CD4-positive, alpha-beta T cell treated with Interferon alpha-2 for 1 hour (primary cell): ENCODE data around the gene MTCL3.
A peak's percentile ranks its signal among the peaks of the same experiment; 100 is the strongest.
"Not testable (repeated sequence)": the region's sequence is repeated elsewhere in the genome, so short reads cannot be mapped to it uniquely, and the experiment has no call there.

Experiments
- DNase-seq, 2 donors: peaks; one replicate each; pipeline ENCODE4 v3.0.0-alpha.2; 2020 to 2022

Gene MTCL3

DNA sequence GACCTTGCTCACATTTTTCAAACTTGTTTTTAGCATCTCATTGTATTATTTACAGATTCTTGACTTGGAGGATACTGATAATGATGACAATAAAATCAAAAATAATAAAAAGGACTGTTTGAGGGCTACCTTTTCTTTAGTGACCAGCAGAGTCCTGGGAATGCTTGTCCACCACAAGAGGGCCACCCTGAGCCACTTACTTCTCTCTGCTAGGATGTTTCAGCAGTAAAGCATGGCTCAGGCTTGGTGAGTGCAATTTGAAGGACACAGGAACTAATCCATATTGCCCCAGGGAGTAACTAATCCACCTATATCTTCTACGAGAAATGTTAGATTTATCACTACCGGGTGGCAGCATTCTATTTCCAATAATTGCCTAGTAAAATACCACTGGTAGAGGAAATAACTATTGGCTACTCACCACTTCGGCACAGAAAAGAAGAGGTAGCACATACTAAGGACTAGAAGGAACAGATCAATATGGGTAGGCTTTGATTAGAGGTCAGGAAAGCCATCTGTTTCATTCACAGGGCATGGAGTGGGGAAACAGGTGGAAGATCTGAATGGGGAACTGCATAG is 54.2 kb downstream of the MTCL3 start:
- DNase-seq = peak; percentile 49 to 62

DNA sequence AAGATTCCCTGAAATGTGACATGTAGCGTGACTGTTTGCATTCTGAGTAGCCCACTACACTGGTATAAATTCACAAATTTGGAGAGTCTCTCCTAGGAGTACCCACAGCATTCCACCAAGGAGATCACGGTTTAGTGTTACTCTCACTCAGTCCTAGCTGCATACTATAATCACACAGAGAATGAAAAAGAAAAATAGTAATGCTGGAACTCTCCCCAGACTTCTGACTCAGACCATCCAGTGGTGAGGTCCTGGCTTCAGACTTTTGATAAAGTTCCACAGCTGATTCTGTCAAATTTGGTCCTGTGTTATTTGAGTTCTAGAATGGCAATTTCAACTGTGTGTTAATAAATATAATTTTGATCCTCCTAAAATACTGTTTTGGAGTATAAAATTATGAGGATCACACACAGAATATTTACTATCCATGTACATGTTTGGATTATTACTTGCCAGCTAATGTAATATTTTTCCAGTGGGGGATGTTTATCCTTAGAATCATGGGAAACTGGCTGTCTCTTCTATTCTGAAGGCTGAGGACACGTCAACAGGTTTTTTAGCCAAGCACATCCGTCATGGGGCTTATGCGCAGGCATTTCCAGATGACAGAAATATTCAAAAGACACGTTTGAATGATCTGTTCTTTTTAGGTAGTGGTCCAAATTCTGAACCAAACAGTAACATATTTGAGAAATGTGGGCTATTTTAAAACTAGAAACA is 54.8 kb downstream of the MTCL3 start:
- DNase-seq = no peak

DNA sequence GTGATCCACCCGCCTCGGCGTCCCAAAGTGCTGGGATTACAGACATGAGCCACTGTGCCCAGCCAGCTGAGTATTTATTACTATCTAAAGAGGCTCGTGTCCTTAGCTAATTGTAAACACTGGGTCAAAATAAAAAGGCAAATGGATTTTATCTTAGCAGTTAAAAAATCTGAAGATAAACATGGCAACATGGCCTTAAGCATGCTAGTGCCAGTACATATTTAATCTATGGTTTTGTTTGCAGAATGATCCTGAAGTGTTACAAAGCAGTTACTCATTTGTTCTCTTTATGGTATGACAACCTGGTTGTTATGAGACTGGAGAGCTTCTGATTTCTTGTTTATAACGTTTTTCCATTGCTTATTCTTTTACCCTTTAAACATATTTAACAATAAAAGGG is 56.1 kb downstream of the MTCL3 start:
- no peak for DNase-seq

DNA sequence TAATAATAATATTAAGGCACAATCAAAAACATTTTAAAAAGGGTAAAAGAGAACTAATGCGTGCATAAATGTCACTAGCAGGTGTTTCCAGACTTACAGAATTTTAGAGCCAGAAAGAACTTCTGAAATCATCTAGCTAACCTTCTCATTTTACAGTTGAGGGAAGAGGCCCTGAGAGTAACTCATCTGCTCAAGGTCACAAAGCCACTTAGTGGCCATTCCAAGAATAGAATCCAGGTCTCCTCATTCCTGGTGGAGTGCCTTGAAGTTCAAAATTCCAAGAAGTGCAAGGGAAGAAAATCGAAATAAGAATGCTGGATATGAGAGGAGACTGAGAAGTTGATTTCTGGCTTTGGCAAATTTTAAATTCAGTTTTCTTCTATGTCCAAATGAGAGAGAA is 56.8 kb downstream of the MTCL3 start:
- no peak for DNase-seq

DNA sequence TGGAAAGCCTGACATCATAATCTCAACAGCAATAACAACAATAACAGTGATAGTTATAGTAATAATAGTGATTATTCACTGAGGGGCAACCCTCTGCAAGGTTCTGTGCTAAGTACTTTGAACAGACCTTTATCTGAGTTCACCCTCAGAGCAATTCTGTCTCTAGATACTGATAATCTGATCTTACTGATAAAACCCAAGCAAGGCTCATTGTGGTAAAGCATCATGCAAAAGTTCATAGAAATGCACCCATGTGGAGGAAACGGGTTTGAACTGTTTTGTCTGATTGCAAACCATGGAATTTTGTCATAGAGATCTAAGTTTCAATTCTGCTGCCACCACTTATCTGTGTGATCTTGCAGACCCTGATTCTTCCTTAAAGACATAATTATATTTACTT is 58.7 kb downstream of the MTCL3 start:
- DNase-seq = no peak

DNA sequence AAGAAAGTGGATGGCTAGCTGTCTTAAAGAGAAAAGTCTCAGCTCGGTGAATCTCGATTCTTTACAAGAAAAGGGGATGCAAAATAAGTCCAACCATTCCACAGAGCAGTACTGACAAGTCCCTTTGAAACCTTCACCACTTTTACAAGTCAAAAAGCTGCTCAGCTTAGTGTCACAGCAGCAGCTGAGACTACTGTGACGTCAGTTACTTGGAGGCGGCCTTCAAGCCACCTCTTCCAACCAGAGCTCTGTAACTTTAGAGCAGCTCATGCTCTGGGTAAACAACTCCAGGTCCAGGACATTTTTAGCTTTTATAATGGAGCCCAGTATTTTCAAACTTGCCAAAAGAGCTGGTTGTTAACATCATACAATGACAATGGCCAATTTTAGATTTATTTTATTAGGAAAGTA is 59.9 kb downstream of the MTCL3 start, which contains the start of gene KIAA0408:
KIAA0408 (minus strand) TSS at position 159 of the 411 bp plus-strand sequence. CDS start 5,408 bp downstream, outside the sequence.
- DNase-seq = no peak

DNA sequence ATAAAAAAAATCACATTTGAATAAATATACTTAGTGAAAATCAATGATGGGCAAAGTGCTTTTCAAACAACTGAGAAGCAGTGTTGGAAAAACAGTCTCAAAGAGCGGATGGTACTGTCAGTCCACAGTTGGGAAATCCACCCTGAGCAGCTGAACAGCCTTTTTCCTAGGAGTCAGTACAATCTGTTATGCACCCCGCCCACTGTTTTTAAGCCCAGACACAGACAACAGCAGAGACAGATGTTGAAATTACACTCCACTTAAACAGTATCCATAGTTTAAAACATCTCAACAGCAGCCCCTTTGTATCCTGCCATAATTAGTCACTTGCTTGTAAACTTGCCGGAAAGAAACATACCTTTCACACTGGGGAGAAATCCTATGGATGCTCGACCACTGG is 60.3 kb downstream of the MTCL3 start:
- no peak for DNase-seq

DNA sequence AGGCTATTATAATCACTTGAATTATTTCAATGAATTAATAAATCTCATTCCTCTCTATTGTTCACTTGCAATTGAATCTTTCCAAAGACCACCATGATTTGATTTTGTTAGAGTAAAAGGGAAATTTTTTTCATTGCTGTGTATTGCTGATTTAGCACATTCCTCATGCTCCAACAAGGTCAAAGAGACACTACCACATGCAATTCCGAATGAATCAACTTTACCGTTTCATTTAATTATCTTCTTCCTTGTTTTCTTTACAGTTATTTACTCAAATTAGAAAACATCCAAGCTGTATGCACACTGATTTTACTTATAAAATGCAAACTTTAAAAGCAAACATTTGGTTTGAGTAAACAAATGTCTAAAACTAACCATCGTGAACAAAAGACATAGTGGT is 60.9 kb downstream of the MTCL3 start:
- DNase-seq = no peak

DNA sequence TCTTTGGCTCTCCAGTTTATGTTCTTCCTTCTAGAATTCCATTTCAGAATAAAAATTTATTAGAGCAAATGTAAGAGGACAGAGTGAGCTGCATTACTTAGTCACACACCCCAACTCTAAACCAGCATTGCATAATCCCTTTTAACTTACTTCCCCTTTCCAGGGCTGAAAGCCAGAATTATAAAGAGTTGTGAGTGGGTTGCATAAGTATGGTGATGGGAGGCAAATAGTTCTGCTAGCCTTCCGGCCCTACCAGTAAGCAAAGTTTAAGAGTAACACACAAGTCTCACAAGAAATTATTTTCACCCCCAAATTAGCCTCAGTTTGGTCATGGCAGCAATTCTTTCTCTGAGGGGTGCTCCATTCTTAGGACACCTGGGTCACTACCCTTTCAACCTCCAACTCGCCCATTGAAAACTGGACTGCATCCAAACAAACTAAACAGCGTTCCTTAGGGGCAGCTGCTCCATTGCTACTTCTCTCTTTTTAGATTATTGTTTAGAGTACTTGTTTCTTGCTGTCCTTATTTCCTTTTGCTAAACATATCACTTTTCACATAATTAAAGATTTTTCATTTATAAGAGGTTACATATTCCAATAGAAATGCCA is 61.6 kb downstream of the MTCL3 start:
- DNase-seq = peak; percentile 7 to 10

DNA sequence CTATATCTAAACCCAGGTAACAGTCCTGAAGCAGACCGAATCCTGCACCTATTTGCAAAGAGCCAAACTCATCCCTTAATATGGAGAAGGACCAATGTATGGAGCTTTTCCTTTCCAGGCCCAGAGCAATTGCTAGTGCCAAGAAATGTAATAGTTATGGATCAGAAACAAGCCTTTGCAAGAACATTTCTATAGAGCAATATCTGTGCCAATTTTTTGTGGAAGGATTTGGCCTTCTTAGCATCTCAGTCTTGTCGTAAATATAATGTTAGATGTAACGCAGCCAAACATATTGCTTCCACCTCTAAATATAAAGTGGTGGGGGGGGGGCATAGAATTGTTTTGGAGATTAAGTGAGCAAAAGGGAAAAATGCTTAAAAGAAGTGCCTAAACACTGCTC is 62.7 kb downstream of the MTCL3 start:
- DNase-seq = no peak

DNA sequence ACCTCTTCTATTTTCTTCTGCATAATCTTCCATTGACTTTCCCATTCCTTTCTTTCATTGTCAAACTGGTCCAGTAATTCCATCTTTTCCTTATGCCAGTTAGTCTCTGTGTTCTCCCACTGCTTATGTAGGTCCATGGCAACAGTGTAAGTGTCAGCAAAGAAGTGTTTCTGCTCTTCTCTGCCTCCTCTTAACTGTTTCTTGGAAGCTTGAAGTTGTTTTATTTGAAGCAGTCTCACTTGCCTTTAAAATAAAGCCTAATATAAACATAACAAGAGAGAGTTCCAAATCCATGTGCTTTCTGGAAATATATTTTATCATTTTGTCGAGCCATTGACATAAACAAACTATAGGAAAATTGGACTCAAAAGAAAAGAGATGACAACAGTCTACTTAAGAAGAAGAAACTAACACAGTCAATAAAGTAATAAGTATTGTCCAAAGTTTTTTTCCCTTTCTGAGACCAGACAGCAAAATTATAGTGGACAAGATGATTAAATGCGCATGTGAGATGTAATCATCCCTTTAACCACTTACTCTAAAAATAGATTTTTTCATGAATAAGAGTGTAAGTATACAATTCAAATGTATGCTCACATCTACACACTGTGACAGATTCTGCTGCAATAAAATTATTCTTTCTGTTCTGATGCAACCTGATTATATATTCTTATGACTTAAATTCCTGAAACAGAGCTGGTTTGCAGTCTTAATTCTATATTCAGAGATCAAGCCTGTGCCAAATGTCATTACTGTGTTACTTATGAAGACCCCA is 65.1 kb downstream of the MTCL3 start:
- DNase-seq = no peak

DNA sequence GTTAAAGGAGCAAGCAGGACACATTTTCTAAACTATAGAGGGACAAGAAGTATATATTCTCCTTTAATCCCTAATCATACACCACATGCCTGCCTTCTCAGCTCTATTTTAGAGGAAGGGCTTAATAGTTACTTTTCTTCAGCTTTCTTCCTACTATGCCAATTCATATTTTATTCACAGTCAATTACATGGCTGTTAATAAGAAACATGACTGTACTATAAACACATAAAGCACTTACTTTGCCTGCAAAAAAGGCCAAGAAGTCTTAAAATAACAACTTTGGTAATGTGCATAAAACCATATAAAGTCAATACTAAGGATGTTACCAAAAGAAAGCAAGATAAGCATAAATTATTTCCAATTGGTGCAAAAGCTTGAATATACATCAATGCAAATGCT is 66.3 kb downstream of the MTCL3 start:
- no peak for DNase-seq

DNA sequence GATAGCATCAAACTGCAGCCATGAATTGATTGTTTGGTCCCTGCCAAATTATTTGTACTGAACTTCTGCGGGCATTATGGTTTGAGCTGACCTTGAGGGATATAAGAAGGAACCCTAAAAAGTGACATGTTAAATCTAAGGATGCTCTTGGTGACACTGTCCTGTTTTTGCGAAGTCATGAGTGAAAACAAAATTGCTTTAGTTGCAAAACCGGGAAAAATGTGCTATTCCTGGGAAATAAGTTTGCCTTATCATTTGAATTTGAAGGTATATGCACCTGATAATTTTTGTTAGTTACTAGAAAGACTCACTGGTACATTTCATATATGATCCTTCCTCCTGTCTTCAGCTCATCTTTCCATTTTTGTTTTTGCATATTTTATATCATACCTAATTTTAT is 67.7 kb downstream of the MTCL3 start:
- DNase-seq = no peak

DNA sequence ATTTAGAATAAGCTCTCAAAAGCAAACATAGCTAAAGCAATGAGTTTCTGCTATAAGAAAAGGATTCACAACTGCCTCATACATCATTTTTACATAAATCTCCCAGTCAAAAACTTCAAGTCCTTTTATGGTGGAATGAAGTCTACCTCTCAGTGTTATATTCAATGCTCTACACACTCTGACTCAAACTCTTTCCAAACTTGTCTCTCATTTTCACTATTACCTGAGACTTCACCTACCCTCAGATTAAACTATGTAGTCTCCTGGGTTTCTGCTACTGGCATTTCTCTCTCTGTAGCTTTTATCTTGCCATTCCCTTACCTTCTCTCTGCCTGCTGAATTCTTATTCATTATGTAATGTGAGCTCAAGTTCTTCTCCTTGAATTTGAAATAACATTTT is 71.4 kb downstream of the MTCL3 start:
- DNase-seq = no peak

DNA sequence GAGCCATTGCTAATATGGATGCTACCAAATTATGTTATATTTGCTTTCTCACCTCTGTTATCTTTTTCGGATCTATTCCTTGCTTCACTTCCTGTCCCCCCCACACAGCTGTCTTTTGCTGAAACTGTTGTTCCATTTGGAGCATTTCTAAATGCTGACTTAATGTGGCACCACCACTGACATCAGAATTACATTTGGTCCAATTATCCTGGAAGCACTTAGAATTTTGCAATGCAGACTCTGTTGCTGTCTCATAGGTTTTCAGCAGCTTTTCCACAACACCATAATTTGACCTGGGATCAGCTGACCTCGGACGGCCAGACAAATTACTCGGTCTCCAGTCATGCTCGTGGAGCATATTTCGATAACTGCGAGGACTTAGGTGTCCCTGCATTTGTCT is 72.8 kb downstream of the MTCL3 start:
- DNase-seq = no peak

DNA sequence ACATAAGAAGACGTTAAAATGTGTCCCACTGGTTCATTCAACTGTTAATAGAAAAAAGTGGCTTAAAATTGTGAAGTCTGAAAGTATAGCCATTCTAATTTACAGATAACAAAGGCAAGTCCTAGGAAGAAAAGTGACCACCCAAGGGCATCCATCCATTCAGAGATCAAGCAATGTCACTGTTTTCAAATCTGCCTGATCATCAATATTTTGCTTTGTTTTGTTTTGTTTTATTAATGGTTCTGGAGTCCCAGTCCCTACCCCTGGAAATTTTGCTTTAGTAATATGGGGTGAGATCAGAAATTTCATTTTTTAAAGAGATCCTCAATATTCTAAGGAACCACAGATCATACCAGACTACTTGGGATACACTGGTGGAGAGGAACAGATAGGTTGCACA is 77.3 kb downstream of the MTCL3 start:
- DNase-seq = no peak

DNA sequence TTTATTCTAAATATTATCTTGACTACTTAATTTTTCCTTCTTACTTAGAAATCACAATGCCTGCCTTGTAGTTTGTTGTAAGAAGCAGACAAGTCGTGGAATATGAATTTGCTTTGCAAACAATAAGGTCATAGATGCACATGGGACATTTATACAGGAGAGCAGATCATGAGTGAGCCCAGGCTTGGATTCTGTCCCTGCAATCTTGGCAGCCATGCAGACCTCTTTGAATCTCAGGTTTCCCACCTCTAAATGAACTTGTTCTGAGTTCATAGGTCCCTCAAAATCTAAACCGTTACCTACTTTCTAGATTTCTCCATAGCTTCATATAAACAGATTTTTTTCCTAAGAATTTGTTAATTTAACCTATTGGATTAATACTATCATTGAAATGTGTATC is 79.4 kb downstream of the MTCL3 start:
- no peak for DNase-seq

DNA sequence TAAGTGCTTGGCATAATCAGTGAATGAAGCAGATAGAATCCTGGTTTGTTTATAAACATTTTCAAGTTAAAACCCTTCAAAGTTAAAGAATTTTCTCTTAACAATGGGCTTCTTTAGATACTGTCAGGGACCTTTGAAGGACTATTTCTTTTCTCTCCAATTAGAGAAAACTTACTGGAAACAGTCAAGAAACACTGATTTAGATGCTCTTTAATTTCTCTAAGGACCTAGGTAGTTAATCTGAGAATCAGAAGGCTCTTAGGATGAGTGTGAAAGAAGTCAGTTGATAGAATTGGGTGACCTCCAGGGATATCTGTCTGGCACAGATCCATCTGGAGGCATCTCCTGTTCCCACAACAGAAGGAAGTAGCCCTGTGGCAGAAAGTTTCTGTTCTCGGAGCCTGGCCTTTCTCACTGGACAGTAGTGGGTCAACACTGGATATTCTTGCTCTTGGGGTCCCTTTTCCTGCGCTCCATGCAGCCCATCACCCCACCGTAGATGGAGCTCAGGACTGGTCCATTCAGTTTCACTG is 82.5 kb downstream of the MTCL3 start:
- DNase-seq = no peak

DNA sequence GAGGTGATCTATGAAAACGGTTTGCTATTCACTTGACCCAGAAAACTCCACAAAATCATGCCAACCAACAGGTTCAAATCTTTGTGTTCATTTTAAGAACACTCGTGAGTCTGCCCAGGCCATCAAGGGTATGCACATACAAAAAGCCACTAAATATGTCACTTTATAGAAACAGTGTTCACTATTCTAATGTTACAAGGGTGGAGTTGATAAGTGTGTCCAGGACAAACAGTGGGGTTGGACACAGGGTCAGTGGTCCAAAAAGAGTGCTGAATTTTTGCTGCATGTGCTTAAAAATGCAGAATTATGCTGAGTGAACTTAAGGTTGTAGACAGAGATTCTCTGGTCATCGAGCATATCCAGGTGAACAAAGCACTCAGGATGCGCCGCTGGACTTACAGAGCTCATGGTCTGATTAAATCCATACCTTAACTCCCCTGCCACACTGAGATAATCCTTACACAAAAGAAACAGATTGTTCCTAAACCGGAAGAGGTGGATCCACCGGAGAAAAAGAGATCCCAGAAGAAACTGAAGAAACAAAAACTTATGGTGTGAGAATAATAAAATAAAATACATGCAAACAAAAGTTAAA is 83.4 kb downstream of the MTCL3 start:
- no peak for DNase-seq

DNA sequence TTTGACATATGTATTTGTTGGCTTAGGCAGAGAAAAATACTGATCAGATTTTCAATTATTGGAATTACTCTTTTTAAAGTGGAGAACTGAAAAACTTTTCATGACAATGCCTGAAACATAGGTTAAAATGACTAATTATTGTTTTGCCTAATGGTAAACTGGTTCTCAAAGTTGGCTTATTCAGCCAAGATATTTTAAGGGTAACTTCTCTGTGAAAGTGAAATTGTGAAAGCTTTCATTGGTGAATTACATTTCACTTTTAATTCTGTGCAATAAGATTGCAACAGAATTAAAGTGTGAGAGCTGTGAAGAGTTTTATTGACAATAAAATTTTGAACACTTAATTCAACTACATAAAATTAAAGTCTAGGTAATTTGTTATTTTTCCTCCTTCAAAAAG is 84.5 kb downstream of the MTCL3 start:
- DNase-seq = no peak

DNA sequence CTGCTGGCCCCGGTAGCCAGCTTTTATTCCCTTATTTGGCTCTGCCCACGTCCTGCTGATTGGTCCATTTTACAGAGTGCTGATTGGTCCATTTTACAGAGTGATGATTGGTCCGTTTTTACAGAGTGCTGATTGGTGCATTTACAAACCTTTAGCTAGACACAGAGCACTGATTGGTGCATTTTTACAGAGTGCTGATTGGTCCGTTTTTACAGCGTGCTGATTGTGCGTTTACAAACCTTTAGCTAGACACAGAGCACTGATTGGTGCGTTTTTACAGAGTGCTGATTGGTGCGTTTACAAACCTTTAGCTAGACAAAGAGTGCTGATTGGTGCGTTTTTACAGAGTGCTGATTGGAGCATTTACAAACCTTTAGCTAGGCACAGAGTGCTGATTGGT is 90.6 kb downstream of the MTCL3 start:
- DNase-seq = not testable (repeated sequence)

DNA sequence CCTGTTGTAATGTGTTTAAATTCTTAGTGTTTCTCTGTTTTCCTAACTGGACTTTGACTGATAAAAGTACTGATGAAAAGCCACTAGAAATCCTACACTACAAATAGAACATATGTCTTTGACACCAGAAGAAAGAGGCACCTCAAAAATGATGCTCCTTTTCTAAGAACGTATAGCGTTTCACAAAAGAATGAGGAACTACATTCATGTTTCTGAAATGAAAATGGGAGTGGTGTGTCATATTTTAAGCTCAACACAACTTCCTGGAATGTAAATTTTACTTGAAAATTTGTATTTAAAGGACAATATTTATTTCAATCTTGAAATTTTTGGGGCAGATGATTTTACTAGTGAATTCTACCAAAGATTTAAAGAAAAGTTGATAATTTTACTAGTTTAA is 95.2 kb downstream of the MTCL3 start:
- no peak for DNase-seq
